Left renal pelvis (tissue), 4 donors: ENCODE data around the gene VCY. TPM values are rescaled to one million over a fixed set of nuclear protein-coding genes. Genes with fewer than 3 reads are reported as not detected.
"Not testable (repeated sequence)": the region's sequence is repeated elsewhere in the genome, so short reads cannot be mapped to it uniquely, and the experiment has no call there.

Source experiments
- DNase-seq, 4 donors: peaks; one replicate each; pipeline ENCODE4 v3.0.0-alpha.2; 2013; ENCODE audit warnings: low read depth in 4 of 4, low spot score in 3 of 4
- polyA plus RNA-seq, 4 donors: library from polyadenylated mRNA; unstranded; fragments of 120-200 nt; gene quantifications; one replicate each; pipeline ENCODE4 v1.2.1, GENCODE V29; 2013; ENCODE audit not compliant: insufficient read length in 4 of 4

Gene VCY
- not detected for polyA plus RNA-seq

- DNase-seq, result not testable (repeated sequence)
Measured at GRCh38 chrY:13986373-13986772, at the start of gene VCY. Gene VCY (minus strand): TSS chrY:13986473. CDS start chrY:13986440, 33 bp downstream.

GRCh38 chrY:14030395-14030794 is 44.1 kb upstream of the VCY start:
- not testable (repeated sequence) for DNase-seq

- DNase-seq, result not testable (repeated sequence)
Measured at GRCh38 chrY:14011916-14012315, 25.6 kb upstream of the VCY start.

- not testable (repeated sequence) for DNase-seq
Measured at GRCh38 chrY:13942406-13942805, 43.9 kb downstream of the VCY start.

Other genes with a start within 250 kb of the VCY start
- gene VCY1B, start 69.8 kb upstream of the VCY start, polyA plus RNA-seq, result not detected